Measurements from ENCODE around the gene MBP.
"Not testable (repeated sequence)": the region's sequence is repeated elsewhere in the genome, so short reads cannot be mapped to it uniquely, and the experiment has no call there.

MBP gene

DNA sequence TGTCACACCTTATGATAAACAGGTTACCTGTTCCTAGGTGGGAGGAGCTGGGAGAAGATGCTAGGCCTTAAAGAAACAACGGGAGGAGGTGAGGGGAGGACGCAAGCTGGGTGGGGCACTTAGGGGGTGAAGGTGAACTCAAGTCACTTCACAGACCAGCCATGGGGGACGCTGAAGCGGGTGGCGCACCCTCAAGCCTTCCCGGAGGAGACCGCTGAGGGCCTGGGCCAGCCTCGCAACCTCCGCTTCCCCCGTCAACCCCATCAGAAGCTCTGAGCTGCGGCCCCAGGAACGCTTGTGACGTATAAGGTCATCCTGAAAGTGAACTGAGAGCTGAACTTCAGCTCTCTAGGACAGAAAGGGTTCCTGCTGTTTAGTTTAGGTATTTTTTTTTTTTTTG is 133.5 kb downstream of the MBP start:
- no peak for DNase-seq

DNA sequence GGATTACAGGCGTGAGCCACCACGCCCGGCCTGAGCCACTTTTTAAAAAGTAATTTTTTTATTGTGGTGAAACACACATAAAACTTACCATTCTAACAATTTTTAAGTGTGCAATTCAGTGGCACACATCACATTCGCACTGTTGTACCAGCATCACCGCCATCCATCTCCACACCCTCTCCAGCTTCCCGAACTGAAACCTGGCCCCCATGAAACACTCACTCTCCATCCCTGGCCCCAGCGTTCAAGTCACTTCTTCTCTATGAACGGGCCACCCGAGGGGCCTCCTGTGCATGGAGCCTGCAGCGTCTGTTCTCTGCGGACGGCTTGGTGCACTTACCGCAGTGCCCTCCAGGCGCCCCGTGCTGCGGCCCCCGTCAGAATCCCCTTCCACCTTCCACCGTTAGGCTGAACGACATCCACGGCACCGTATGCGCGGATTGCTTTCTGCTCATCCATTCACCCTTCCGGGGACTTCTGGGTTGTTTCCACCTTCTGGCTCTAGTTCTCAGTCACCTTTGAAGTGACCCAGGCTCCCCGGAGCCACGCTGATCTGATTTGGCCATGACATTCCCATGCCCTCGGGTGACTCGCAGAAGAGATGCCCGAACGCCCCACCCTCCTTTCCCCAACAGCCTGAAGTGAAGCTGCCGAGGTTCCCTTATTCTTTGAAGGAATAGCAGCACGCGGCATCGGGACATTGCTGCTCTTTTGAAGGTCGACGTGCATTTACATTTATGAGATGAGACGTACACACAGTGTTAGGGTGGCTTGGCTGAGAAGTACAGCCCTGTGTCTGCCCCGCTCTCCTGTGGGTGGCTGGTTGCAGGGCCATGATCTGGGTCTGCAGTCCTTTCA is 134.4 kb downstream of the MBP start:
- DNase-seq, result no peak

DNA sequence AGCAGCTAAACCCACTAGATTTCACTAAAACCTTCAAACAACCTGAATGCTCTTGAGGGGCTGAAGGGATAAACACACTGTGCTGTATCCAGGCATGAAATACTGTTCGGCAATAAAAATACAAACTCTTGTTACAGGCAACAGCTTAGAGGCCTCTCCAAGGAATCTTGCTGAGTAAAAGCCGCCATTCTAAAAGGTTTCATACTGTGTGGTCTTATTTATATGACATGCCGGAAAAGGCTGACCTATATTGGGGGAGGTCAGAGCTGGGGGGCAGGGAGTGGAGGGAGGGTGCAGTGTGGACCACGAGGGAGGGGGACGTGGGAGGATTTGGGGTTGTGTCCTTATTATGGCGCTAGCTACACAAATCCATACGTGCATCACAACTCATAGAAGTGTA is 136.2 kb downstream of the MBP start:
- no peak for DNase-seq

DNA sequence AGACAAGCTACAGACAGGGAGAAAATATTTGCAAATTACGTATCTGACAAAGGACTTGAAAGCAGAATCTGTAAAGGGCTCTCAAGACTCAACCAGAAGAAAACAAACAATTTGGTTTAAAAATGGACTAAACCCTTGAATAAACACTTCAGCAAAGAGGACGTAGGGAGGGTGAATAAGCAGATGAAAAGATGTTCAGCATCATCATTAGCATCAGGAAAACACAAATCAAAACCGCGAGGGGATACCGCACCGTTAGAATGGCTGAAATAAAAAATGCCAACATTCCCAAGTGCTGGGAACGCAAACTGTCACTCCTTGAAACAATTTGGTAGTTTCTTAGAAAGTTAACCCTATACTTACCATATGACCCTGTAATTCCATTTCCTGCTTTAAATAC is 136.7 kb downstream of the MBP start:
- no peak for DNase-seq

DNA sequence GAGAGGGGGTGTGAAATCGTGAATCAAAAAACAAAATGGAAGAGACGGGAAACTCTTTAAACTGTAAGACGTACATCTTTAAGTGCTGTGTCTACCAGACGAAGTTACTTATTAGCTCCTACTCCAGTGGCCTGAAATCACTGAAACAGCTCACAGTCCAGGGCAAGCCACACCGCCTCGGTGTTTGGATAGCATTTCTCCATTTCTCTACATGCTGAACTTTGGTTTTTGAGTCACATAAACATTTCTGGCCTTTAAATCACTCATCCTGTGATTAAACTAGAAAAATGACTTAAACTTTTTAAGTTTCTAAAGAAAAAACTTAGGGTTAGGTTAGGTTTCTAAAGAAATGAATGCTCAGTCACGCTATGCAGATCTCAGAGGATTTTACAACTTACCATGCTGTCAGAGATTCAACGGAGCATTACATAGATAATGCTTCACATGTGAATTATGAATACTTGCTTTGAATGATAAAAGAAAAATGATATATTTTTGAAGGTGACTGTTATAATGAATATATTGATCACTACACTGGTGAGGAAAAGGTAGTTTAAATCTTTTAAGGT is 138.4 kb downstream of the MBP start:
- no peak for DNase-seq

DNA sequence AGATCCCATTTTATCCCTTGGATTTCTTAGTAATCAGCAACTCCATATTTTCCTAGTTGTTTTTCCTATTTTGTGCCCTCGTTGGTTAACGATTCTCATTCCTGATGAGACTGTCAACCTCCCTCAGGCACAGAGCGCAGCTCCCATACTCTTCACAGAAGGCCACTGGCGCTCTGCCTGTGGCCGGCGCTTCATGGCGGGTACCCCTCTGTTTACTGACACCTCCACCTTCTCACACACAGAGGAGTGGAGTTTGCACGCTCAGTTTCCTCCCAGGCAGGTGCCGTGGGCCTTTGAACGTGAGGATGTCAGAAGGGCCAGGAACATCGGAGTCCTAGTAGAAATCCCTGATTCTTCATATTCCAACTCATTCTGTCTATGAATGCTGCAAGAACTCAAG is 139.0 kb downstream of the MBP start:
- no peak for DNase-seq

DNA sequence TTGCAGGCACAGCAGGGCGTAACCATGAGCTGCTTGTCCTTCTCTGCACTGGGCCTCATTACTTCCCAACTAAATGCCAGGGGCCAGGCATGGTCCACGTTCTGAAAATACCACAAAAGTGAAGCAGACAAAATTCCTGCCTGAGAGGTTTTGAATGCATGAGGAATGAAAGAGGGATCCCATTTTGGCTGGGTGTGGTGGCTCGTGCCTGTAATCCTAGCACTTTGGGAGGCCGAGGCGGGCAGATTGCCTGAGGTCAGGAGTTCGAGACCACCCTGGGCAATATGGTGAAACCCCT is 139.5 kb downstream of the MBP start:
- no peak for DNase-seq

DNA sequence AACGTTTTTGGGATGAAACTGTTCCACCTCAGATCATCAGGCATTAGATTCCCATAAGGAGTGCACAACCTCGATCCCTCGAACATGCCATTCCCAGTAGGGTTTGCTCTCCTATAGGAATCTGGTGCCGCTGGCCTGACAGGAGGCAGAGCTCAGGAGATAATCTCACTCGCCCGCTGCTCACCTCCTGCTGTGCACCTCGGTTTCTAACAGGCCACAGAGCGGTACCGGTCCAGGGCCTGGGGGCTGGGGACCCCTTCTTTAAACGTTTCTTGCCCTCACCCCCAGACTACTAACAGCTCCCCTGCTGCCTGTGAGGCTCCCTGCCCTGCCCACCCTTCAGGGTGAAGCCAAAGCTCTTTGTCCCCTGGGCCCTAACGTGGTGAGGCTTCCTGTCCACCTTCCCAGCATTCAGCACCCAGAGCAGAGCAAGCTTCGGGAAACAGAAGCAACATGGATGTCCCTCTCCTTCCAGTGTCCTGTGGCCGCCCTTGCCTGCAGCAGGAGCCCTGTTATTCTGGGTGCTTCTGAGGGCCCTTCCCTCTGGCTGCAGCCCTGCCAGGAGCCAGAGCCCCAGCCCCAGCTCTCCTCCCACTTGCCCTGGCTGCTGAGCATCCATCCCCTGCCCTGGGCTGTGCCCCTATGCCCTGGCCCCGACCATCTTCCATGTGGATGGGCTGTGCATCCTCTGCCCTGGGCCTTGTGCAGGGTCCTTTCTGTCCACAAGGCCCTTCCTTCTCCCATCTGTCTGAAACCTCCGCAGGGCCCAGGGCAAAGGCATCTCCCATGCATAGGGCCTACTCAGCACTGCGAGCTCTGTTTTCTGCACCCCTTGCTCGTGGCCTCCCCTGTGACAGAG is 140.1 kb downstream of the MBP start:
- no peak for DNase-seq

DNA sequence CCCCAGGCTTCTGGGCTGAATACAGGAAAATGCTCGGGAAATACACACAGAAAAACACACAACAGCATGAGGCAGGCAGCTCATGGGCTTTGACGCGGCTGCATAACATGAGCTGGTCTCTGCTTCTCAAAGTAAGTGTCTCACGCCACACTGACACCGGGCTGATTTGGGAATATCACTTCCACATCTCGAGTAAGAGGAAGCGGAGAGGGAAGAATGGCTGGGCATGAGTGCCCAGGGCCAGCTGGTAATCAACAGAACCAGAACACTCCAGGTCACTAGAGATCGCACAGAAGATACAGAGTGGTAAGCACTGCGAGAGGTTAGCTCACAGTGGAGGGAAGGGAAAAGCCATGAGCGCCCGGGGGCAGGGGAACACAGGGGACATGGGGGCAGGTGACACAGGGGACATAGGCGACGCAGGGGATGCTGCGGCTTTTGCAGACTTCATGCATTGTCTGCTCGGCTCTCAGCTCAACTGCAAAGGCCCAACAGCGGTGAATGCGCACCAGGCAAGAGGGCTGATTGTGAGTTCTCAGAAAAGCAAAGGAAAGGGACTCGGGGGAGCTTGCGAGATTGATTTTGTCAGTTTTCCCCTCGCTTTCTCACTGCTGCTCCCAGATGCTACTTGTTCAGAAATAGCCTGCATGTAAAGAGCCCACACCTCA is 141.4 kb downstream of the MBP start:
- DNase-seq, result no peak

DNA sequence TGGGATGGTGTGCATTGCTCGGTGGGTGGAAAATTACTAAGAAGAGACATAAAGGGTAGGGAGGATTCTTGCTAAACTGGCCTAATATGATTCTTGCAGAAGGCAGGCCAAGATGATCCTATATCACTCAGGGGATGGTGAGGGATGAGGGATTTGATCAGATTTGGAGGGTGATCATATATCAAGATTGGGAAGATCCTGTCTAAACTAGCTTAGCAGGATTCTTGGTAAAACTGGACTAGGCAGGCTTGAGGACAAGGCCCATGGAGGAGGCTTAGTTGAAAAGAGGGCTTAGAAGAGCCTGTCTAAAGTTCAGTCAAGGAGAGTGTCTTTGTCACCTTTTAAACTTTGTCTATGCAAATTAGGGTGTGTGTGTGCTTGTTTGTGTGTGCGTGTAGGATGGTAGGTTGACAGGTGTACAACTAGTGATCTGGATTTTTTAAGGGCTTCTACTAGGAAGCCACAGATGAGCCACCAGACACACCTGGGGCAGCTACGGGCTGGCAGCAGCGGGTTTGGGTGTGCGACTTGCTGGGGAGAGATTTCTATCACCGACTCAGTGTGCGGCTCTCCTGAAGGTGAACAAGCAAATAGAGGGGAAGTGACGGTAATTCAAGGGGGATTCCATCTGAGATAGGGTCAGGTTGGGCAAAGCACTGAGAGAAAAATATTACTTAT is 142.1 kb downstream of the MBP start:
- DNase-seq, result not testable (repeated sequence)

DNA sequence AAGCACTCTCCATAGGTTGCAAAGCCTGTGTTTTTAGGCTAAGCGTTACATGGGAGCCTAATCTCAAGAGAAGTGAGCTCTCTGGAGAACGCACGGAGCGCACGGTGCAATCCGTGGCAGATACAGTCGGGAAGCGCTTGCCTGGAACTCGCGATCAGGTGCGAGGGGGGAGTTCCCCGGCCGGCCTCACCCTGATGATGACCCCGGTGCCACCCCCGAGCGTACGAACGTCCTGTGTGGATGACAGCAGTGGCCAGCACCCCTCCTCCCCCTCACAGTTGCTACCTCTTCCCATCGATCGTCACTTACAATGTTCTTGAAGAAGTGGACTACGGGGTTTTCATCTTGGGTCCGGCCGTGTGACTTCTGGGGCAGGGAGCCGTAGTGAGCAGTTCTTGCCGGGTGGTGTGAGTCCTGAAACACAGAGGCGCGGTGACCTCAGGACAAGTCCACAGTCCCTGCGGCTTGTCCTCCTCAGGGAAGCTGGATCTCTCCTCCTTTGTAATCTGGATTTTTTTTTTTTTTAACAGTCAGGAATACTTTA is 142.9 kb downstream of the MBP start:
- DNase-seq, result no peak

DNA sequence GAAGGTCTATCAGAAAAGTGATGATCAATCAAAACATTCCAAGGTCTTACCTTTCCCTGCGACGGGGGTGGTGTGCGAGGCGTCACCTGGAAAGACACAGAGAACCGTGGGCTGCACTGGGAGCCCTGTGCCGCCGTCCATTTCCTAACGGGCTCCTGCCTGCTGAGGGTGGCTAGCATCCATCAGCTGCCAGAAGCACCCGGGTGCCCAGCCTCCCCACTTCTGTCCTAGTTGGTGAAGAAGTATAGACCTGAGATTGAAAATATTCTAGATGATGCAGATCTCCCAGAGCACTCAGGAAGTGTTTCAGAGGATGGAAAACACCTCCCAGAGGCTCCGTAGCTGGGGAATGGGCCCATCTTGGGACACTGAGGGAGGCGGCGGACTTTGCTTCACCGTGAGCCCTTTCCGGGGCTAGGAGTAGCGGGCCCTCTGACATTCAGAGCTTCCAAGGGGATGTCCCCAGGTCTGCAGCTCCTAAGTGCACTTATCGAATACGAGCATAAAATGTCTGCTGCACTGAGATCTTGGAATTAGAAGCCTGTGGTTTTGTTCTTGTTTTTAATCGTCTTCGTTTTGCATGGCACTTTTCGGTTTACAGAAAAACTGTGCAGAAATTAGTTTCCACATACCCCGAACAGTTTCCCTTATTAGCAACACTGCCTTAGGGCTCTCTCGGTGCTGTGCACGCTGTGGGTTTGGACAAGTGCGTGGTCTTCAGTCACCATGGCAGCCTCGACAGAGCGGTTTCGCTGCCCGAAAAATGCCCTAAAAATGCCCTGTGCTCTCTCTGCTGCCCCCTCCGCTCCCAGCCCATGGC is 143.5 kb downstream of the MBP start:
- no peak for DNase-seq

DNA sequence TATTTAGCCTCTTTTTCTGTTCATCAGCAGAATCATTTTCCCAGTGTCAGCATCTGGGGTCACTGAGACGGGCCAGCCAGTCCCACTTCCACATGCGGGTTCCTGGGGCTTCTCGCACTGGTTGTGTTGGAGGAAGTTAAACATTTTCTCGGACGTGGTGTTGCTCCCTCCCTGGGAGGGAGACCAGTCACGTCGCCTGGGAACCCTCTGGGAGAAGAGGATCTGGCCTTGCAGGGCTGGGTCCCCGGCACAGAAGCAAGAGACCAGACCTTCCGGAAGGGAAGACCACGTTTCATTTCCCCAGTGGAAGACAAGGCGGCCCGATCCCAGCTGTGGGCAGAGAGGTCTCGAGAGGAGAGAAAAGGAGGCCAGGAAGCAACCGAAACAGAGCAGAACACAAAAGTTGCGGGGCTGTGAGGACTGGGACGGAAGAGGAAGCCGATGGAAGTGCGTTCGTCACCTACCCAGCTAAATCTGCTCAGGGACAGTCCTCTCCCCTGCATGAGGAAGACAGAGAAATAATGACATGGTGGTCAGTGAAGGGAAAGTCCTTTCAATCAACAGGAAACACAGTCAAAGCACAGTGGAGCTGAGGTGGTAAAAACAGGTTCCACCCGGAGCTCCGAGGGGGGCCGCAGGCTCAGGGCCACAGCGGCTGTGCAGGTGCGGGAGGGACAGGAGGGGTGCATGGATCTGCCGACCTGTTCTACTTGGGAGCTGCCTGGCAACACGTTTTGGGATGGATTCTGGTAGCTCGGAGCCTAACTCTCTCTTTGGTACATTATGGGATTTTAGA is 144.4 kb downstream of the MBP start:
- no peak for DNase-seq

DNA sequence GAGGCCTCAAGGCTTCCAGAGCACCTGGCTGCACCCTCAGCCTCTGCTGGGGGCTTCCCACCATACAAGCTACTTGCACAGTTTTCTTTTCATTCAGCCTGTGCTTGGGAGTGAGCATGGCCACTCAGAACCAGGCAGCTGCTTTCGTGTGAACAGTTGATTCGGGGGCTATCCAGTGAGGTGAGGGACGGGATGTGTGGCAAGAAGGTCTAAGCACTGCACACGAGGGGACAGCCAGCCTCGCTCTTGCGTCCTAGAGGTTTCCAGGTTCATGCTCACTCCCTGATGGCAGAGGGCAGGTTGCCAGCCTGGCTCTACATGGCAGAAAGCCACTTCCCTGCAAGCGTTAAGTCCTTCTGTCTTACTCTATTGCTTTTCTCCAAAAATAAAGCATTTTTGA is 146.2 kb downstream of the MBP start:
- no peak for DNase-seq

DNA sequence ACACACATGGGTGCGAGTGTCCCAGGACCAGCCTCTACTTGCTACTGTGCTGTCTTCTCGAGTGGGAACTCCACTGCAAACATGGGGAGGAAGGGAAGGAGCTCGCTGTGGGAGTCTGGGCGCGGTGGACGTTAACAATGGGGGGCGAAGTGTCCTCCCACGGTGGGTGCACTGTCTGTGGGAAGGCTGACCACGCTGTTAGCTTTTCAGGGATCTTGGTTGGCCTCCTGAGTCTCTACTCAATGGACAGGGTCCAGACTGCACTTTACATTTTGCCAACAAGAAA is 146.7 kb downstream of the MBP start:
- no peak for DNase-seq

DNA sequence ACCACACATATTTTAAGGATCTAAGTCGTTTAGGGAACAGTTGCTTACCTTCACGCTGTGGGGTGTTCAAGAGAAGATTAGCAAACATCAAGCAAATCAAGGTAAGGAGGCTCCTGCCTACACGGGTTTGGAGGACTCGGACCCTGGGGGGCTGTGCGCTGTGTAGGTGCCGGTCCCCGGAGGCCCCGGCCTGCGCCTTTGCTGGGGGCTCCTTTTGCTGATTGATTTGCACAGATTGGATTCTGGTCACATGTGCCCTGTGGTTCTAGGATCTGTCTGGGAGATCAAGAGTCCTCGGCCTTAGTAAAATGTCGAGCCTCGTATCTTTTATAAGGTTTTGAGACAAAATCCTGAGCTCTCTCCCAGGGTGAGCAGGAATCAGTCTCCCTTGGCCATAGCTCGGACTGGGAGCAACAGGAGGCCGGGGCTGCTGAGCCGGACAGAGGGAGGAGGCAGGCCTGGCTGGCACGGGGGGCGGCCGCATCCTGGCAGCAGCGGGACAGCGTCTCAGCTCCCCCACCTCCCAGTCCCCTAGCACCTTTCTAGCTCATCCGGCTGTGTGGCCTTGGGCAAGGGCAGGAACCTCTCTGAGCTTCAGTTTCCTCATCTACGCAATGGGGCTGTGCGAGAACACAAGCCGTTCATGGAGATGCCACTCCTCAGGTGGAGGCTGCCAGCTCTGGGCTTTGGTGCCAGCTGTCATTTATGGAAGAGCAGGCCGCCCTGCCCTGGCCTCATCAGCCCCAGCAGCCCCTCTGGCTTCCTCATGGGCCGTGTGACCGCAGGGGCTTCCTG is 147.2 kb downstream of the MBP start:
- no peak for DNase-seq

DNA sequence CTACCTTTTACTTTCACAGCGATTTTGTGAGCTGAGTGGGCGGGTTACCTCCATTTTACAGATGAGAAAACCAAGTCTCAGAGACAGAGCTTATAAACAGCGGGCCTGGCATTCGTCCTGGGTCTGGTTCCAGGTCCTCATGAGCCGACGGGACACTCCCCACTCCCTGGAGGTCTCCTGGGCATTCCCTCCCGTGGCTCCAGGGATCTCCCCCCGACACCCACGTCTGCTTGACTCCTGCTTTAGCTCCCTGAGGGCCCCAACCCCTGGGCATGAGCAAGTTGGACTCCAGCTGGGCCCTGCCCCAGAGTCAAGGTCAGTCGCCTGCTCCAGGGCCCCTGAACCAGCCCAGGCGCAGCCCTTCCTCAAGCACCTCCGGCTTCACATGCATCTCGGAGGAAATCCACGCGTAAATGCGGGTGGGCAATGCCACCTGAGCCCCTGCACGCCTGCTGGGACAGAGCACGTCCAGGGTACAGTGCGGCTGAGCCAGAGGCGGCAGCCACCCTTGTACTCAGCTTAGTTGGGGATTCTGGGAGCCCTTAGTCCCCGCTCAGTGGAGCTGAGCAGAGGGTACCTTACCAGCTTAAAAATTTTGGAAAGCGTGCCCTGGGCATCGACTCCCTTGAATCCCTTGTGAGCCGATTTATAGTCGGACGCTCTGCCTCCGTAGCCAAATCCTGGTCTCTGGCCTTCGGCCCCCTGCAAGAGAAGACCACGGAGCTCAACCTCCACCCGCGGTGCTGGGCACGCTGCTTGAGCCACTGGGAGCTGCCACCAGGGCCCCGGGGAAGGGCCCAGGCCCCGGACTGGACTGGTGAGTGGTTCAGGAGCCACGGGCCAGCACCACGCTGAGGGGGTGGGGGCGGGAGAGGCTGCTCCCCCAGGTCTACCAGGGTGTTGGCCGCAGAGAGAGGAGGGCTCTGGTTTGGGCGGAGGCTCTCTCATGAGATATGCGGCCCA is 148.1 kb downstream of the MBP start:
- no peak for DNase-seq

DNA sequence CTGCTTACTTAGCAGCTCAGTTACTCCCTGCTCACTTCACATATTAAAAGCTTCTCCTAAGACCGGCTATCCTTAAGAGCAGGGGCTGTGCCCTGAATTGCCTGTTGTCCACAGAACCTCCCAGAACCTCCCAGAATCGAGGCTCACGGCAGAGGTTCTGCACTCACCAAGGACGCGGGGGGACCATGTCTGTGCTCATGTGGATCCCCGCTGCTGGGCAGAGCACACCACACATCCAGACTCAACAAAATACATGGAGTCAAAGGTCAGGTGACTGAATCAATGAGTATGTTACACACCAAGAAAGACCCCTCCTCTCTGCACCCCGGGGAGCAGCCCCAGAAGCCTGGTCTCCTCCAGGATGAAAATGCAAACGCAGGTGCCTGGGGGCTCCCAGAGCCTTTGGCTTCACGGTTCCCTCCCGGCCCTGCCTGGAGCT is 149.0 kb downstream of the MBP start:
- DNase-seq, result no peak

All from bone marrow (tissue), 2 donors.